SK-N-SH (cell line): ENCODE results near the gene ANKRD11.

Experiments
- CTCF ChIP-seq: fragments of 200-600 bp; sonication (generic); IDR thresholded peaks from 2 replicates; pipeline ENCODE4 v1.6.1; 2017; ENCODE audit warnings: antibody characterized with exemption, mild to moderate bottlenecking, moderate library complexity
- PBX3 ChIP-seq: IDR thresholded peaks from 2 replicates; pipeline ENCODE4; 2012
- POLR2AphosphoS5 ChIP-seq: IDR thresholded peaks from 2 replicates; pipeline ENCODE4 v1.6.1; 2012; ENCODE audit warnings: low read depth, low read length

- TF ChIP-seq CTCF (no peak), POLR2AphosphoS5 (no peak), PBX3 (no peak)
Measured at GRCh38 chr16:89502081-89502843, 11.9 kb upstream of the ANKRD11 start.
